ENCODE measurements around the gene PCDH10. TPM values are rescaled to one million over a fixed set of nuclear protein-coding genes. Genes with fewer than 3 reads are reported as not detected.
"Not testable (repeated sequence)": the region's sequence is repeated elsewhere in the genome, so short reads cannot be mapped to it uniquely, and the experiment has no call there.

Gene PCDH10
- total RNA-seq, 1 donor from 2014 or later: 0.53 TPM

- no peak for DNase-seq (ENCODE audit: low spot score, unreplicated experiment)
- H3K36me3 Mint-ChIP-seq (ENCODE audit: insufficient read depth): no peaks in the 10 kb centered on the region
- no peaks in the 10 kb centered on the region for H3K4me1 Mint-ChIP-seq (ENCODE audit: low read depth)
- no peak overlapping the region for H3K27ac Mint-ChIP-seq
- no peak for TF ChIP-seq CTCF (IDR thresholded peaks at IDR 0.05; ENCODE audit: unreplicated experiment)
- no peaks in the 10 kb centered on the region for H3K9me3 Mint-ChIP-seq (ENCODE audit: low read depth)
- no peaks in the 10 kb centered on the region for H3K27me3 Mint-ChIP-seq
- H3K4me3 Mint-ChIP-seq (ENCODE audit: low read depth): no peak overlapping the region
These were observed 40.0 kb downstream of the PCDH10 start for GRCh38 chr4:133189147-133189517.

GRCh38 chr4:133190098-133190497 is 41.0 kb downstream of the PCDH10 start:
- H3K27ac Mint-ChIP-seq: no peak overlapping the region
- H3K27me3 Mint-ChIP-seq: no peaks in the 10 kb centered on the region
- H3K9me3 Mint-ChIP-seq (ENCODE audit: low read depth): peaks cover 2% of the 10 kb centered on the region
- H3K4me3 Mint-ChIP-seq (ENCODE audit: low read depth): no peak overlapping the region
- no peak for DNase-seq (ENCODE audit: low spot score, unreplicated experiment)
- H3K4me1 Mint-ChIP-seq (ENCODE audit: low read depth): no peaks in the 10 kb centered on the region
- H3K36me3 Mint-ChIP-seq (ENCODE audit: insufficient read depth): no peaks in the 10 kb centered on the region
- no peak for TF ChIP-seq CTCF (IDR thresholded peaks at IDR 0.05; ENCODE audit: unreplicated experiment)

GRCh38 chr4:133208694-133209285 is 59.7 kb downstream of the PCDH10 start:
- Mint-ChIP-seq H3K4me1 (ENCODE audit: low read depth) (no peaks in the 10 kb centered on the region), H3K36me3 (ENCODE audit: insufficient read depth) (no peaks in the 10 kb centered on the region), H3K27me3 (no peaks in the 10 kb centered on the region), H3K27ac (no peak overlapping the region), H3K9me3 (ENCODE audit: low read depth) (peaks cover 12% of the 10 kb centered on the region), H3K4me3 (ENCODE audit: low read depth) (no peak overlapping the region)
- DNase-seq (ENCODE audit: low spot score, unreplicated experiment): no peak
- TF ChIP-seq CTCF (IDR thresholded peaks at IDR 0.05; ENCODE audit: unreplicated experiment): no peak

- Mint-ChIP-seq H3K4me3 (ENCODE audit: low read depth) (no peak overlapping the region), H3K36me3 (ENCODE audit: insufficient read depth) (no peaks in the 10 kb centered on the region), H3K27me3 (no peaks in the 10 kb centered on the region), H3K4me1 (ENCODE audit: low read depth) (no peaks in the 10 kb centered on the region), H3K9me3 (ENCODE audit: low read depth) (peaks cover 8% of the 10 kb centered on the region), H3K27ac (no peak overlapping the region)
- DNase-seq (ENCODE audit: low spot score, unreplicated experiment): no peak
- TF ChIP-seq CTCF (IDR thresholded peaks at IDR 0.05; ENCODE audit: unreplicated experiment): no peak
These were observed 84.8 kb downstream of the PCDH10 start for GRCh38 chr4:133233922-133234321.

GRCh38 chr4:133240451-133240850 is 91.4 kb downstream of the PCDH10 start:
- DNase-seq (ENCODE audit: low spot score, unreplicated experiment); H3K9me3 Mint-ChIP-seq (ENCODE audit: low read depth); H3K27ac Mint-ChIP-seq; H3K27me3 Mint-ChIP-seq; H3K4me3 Mint-ChIP-seq (ENCODE audit: low read depth); H3K36me3 Mint-ChIP-seq (ENCODE audit: insufficient read depth): not testable (repeated sequence)
- peaks cover 14% of the 10 kb centered on the region for H3K4me1 Mint-ChIP-seq (ENCODE audit: low read depth)
